ENCODE results near the gene DNM2.

DNA sequence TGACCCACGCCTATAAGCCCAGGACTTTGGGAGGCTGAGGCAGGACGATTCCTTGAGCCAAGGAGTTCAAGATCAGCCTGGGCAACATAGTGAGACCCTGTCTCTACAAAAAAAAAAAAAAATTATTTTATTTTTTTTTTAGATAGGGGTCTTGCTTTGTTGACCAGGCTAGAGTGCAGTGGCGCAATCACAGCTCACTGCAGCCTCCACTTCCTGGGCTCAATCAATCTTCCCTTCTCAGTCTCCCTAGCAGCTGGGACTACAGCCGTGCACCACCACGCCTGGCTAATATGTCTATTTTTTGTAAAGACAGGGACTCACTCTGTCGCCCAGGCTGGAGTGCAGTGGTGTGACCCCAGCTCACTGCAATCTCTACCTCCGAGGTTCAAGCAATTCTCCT is 135.1 kb downstream of the DNM2 start:
- TF ChIP-seq, protein P1, sequence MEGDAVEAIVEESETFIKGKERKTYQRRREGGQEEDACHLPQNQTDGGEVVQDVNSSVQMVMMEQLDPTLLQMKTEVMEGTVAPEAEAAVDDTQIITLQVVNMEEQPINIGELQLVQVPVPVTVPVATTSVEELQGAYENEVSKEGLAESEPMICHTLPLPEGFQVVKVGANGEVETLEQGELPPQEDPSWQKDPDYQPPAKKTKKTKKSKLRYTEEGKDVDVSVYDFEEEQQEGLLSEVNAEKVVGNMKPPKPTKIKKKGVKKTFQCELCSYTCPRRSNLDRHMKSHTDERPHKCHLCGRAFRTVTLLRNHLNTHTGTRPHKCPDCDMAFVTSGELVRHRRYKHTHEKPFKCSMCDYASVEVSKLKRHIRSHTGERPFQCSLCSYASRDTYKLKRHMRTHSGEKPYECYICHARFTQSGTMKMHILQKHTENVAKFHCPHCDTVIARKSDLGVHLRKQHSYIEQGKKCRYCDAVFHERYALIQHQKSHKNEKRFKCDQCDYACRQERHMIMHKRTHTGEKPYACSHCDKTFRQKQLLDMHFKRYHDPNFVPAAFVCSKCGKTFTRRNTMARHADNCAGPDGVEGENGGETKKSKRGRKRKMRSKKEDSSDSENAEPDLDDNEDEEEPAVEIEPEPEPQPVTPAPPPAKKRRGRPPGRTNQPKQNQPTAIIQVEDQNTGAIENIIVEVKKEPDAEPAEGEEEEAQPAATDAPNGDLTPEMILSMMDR (IDR thresholded peaks at IDR 0.05; ENCODE audit: low read length), result no peak
- no peak for TF ChIP-seq EZH2 (optimal IDR thresholded peaks at IDR 0.05; ENCODE audit: low read depth, low read length)
